Loucy (cell line): ENCODE data around the gene FAM13A.

Experiments used
- H2AFZ ChIP-seq: fragments of 200-600 bp; sonication (generic); 2 replicates; pipeline ENCODE4 v1.6.0; 2016; ENCODE audit warnings: antibody characterized with exemption, mild to moderate bottlenecking, low read length, moderate library complexity
- H3F3A ChIP-seq: fragments of 200-600 bp; 2 replicates; pipeline ENCODE4 v1.6.0; 2016; ENCODE audit warnings: antibody characterized with exemption, low read depth, mild to moderate bottlenecking
- H3K27me3 ChIP-seq: fragments of 200-600 bp; sonication (generic); 2 replicates; pipeline ENCODE4 v1.6.1; 2014; ENCODE audit warnings: low read length, mild to moderate bottlenecking; ENCODE audit not compliant: insufficient read depth, poor library complexity, severe bottlenecking
- H3K36me3 ChIP-seq: fragments of 200-600 bp; sonication (generic); 2 replicates; pipeline ENCODE4 v1.6.1; 2016; ENCODE audit warnings: low read length; ENCODE audit not compliant: insufficient read depth
- H3K4me1 ChIP-seq: fragments of 200-600 bp; sonication (generic); 2 replicates; pipeline ENCODE4 v1.5.1; 2014; ENCODE audit warnings: low read length, mild to moderate bottlenecking; ENCODE audit not compliant: insufficient read depth, poor library complexity, severe bottlenecking
- H3K4me2 ChIP-seq: fragments of 200-600 bp; sonication (generic); 2 replicates; pipeline ENCODE4 v1.6.0; 2014; ENCODE audit warnings: antibody characterized with exemption, low read length, low read depth, mild to moderate bottlenecking; ENCODE audit not compliant: poor library complexity, severe bottlenecking
- H3K4me3 ChIP-seq: fragments of 200-600 bp; sonication (generic); 2 replicates; pipeline ENCODE4 v1.5.1; 2014; ENCODE audit warnings: low read length, mild to moderate bottlenecking, mixed read lengths; ENCODE audit not compliant: poor library complexity, severe bottlenecking
- H3K79me2 ChIP-seq: fragments of 200-600 bp; sonication (generic); 2 replicates; pipeline ENCODE4 v1.6.1; 2014; ENCODE audit warnings: low read length; ENCODE audit not compliant: insufficient read depth
- H3K9ac ChIP-seq: fragments of 200-600 bp; sonication (generic); 2 replicates; pipeline ENCODE4 v1.6.0; 2014; ENCODE audit warnings: mild to moderate bottlenecking, low read depth, low read length, moderate library complexity; ENCODE audit not compliant: poor library complexity, severe bottlenecking
- H3K9me2 ChIP-seq: fragments of 200-600 bp; sonication (generic); replicated peaks from 2 replicates; pipeline ENCODE4 v1.6.1; 2016; ENCODE audit warnings: low read depth, low read length, mixed read lengths
- H3K9me3 ChIP-seq: fragments of 200-600 bp; sonication (generic); 2 replicates; pipeline ENCODE4 v1.6.1; 2014; ENCODE audit warnings: mild to moderate bottlenecking, antibody characterized with exemption, low read length, low read depth; ENCODE audit not compliant: insufficient read depth
- H4K20me1 ChIP-seq: fragments of 200-600 bp; sonication (generic); 2 replicates; pipeline ENCODE4 v1.6.0; 2014; ENCODE audit warnings: antibody characterized with exemption, low read length, mild to moderate bottlenecking; ENCODE audit not compliant: insufficient read depth, poor library complexity, severe bottlenecking
- EZH2phosphoT487 ChIP-seq: fragments of 200-600 bp; IDR thresholded peaks from 2 replicates; pipeline ENCODE4 v1.6.1; 2018; ENCODE audit warnings: antibody characterized with exemption, mild to moderate bottlenecking, moderate library complexity, borderline replicate concordance
- TF ChIP-seq, protein P1 (sequence below): fragments of 200-600 bp; sonication (generic); conservative IDR thresholded peaks from 2 replicates; pipeline ENCODE4 v1.5.1; 2014; ENCODE audit warnings: mild to moderate bottlenecking, antibody characterized with exemption, low read length

The FAM13A gene

DNA sequence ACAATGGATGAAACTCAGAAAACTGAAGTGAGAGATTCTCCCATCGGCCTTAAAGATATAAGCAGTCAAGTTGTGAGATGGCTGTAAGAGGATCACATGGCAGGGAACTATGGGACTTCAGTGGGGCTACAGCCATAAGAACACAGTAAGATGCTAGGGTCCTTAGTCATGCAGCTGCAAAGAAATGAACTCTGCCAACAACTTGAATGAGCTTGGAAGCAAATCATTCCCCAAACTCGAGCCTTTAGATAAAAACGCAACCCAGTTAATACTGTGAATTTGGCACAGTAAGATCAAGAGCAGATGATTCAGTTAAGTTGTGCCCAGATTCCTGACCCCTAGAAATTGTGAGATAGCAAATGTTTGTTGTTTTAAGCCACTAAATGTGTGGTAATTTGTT, 117.3 kb downstream of the FAM13A start:
- Histone ChIP-seq H3K9ac (no peak overlapping the region), H3K4me2 (no peak overlapping the region), H2AFZ (no peak overlapping the region), H3F3A (no peaks in the 10 kb centered on the region), H3K9me2 (no peaks in the 10 kb centered on the region), H3K79me2 (no peaks in the 10 kb centered on the region), H3K9me3 (no peaks in the 10 kb centered on the region), H3K4me3 (no peak overlapping the region), H3K27me3 (no peaks in the 10 kb centered on the region), H3K4me1 (no peaks in the 10 kb centered on the region), H3K36me3 (no peaks in the 10 kb centered on the region), H4K20me1 (no peaks in the 10 kb centered on the region)
- no peak for TF ChIP-seq EZH2phosphoT487
- TF ChIP-seq, protein P1, sequence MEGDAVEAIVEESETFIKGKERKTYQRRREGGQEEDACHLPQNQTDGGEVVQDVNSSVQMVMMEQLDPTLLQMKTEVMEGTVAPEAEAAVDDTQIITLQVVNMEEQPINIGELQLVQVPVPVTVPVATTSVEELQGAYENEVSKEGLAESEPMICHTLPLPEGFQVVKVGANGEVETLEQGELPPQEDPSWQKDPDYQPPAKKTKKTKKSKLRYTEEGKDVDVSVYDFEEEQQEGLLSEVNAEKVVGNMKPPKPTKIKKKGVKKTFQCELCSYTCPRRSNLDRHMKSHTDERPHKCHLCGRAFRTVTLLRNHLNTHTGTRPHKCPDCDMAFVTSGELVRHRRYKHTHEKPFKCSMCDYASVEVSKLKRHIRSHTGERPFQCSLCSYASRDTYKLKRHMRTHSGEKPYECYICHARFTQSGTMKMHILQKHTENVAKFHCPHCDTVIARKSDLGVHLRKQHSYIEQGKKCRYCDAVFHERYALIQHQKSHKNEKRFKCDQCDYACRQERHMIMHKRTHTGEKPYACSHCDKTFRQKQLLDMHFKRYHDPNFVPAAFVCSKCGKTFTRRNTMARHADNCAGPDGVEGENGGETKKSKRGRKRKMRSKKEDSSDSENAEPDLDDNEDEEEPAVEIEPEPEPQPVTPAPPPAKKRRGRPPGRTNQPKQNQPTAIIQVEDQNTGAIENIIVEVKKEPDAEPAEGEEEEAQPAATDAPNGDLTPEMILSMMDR = no peak

GRCh38 chr4:88938138-88938537, 118.8 kb downstream of the FAM13A start:
- Histone ChIP-seq H3K9me2 (no peaks in the 10 kb centered on the region), H3F3A (no peaks in the 10 kb centered on the region), H4K20me1 (no peaks in the 10 kb centered on the region), H3K9ac (no peak overlapping the region), H3K27me3 (no peaks in the 10 kb centered on the region), H3K4me2 (no peak overlapping the region), H3K4me3 (no peak overlapping the region), H3K4me1 (no peaks in the 10 kb centered on the region), H2AFZ (no peak overlapping the region), H3K9me3 (no peaks in the 10 kb centered on the region), H3K36me3 (no peaks in the 10 kb centered on the region), H3K79me2 (no peaks in the 10 kb centered on the region)
- TF ChIP-seq, protein P1 = no peak
- no peak for TF ChIP-seq EZH2phosphoT487

- Histone ChIP-seq H3K79me2 (no peaks in the 10 kb centered on the region), H3K4me3 (no peak overlapping the region), H3K9me2 (no peaks in the 10 kb centered on the region), H3K9ac (no peak overlapping the region), H3K36me3 (no peaks in the 10 kb centered on the region), H4K20me1 (no peaks in the 10 kb centered on the region), H3K27me3 (no peaks in the 10 kb centered on the region), H3K4me1 (no peaks in the 10 kb centered on the region), H3K4me2 (no peak overlapping the region), H3F3A (no peaks in the 10 kb centered on the region), H3K9me3 (no peaks in the 10 kb centered on the region), H2AFZ (no peak overlapping the region)
- no peak for TF ChIP-seq EZH2phosphoT487
- TF ChIP-seq, protein P1 = no peak
Observed at GRCh38 chr4:88937081-88937480, 119.9 kb downstream of the FAM13A start.
